ENCODE results near the gene ING2.

ING2 gene

GRCh38 chr4:183467246-183467645 is 37.6 kb upstream of the ING2 start:
- Histone ChIP-seq H2BK15ac (replicated peaks; ENCODE audit: low read depth) (no peak overlapping the region), H3K18ac (ENCODE audit: low read length) (no peak overlapping the region), H2AK5ac (ENCODE audit: low read length) (no peak overlapping the region), H3K79me1 (ENCODE audit: low read length) (no peaks in the 10 kb centered on the region), H2BK5ac (ENCODE audit: low read length) (no peak overlapping the region), H3K4ac (ENCODE audit: low read depth, low read length) (no peak overlapping the region), H4K5ac (ENCODE audit: low read length) (no peak overlapping the region), H3K9ac (ENCODE audit: low read length) (no peak overlapping the region), H4K8ac (ENCODE audit: low read depth, low read length) (no peak overlapping the region), H3K4me3 (ENCODE audit: low read length) (no peak overlapping the region), H3K56ac (ENCODE audit: low read length) (no peak overlapping the region), H3K27ac (ENCODE audit: low read depth, low read length) (no peak overlapping the region), H3K27me3 (ENCODE audit: insufficient read depth, low read length, poor library complexity) (no peaks in the 10 kb centered on the region), H2BK120ac (ENCODE audit: low read depth, low read length) (no peak overlapping the region), H3K79me2 (ENCODE audit: control insufficient read depth, insufficient read depth, low read length) (no peaks in the 10 kb centered on the region), H3K4me2 (ENCODE audit: low read length) (no peak overlapping the region), H3K4me1 (ENCODE audit: control insufficient read depth, low read depth, low read length) (no peaks in the 10 kb centered on the region), H3K36me3 (ENCODE audit: control insufficient read depth, insufficient read depth, low read length) (peaks cover 2% of the 10 kb centered on the region), H3K23ac (ENCODE audit: low read length) (no peak overlapping the region)
- no peak for DNase-seq
- no CpG with 5 or more reads among the region's 3 CpGs for WGBS (ENCODE audit: extremely low coverage, insufficient coverage, low lambda C conversion rate)

GRCh38 chr4:183468210-183469095 is 36.4 kb upstream of the ING2 start:
- H3K79me2 ChIP-seq (ENCODE audit: control insufficient read depth, insufficient read depth, low read length): no peaks in the 10 kb centered on the region
- DNase-seq: no peak
- no peak overlapping the region for H4K5ac ChIP-seq (ENCODE audit: low read length)
- WGBS (ENCODE audit: extremely low coverage, insufficient coverage, low lambda C conversion rate): no CpG with 5 or more reads among the region's 7 CpGs
- no peaks in the 10 kb centered on the region for H3K79me1 ChIP-seq (ENCODE audit: low read length)
- peaks cover 2% of the 10 kb centered on the region for H3K36me3 ChIP-seq (ENCODE audit: control insufficient read depth, insufficient read depth, low read length)
- H3K56ac ChIP-seq (ENCODE audit: low read length): no peak overlapping the region
- no peaks in the 10 kb centered on the region for H3K27me3 ChIP-seq (ENCODE audit: insufficient read depth, low read length, poor library complexity)
- H3K18ac ChIP-seq (ENCODE audit: low read length): no peak overlapping the region
- H2AK5ac ChIP-seq (ENCODE audit: low read length): no peak overlapping the region
- no peak overlapping the region for H3K27ac ChIP-seq (ENCODE audit: low read depth, low read length)
- no peak overlapping the region for H2BK120ac ChIP-seq (ENCODE audit: low read depth, low read length)
- H3K4me2 ChIP-seq (ENCODE audit: low read length): no peak overlapping the region
- no peak overlapping the region for H2BK5ac ChIP-seq (ENCODE audit: low read length)
- no peak overlapping the region for H3K4me3 ChIP-seq (ENCODE audit: low read length)
- no peak overlapping the region for H3K9ac ChIP-seq (ENCODE audit: low read length)
- H4K8ac ChIP-seq (ENCODE audit: low read depth, low read length): no peak overlapping the region
- no peaks in the 10 kb centered on the region for H3K4me1 ChIP-seq (ENCODE audit: control insufficient read depth, low read depth, low read length)
- no peak overlapping the region for H2BK15ac ChIP-seq (replicated peaks; ENCODE audit: low read depth)
- H3K23ac ChIP-seq (ENCODE audit: low read length): no peak overlapping the region
- no peak overlapping the region for H3K4ac ChIP-seq (ENCODE audit: low read depth, low read length)

GRCh38 chr4:183469285-183469684 is 35.6 kb upstream of the ING2 start:
- no peak overlapping the region for H2BK15ac ChIP-seq (replicated peaks; ENCODE audit: low read depth)
- H3K4me2 ChIP-seq (ENCODE audit: low read length): no peak overlapping the region
- H3K36me3 ChIP-seq (ENCODE audit: control insufficient read depth, insufficient read depth, low read length): peaks cover 2% of the 10 kb centered on the region
- DNase-seq: no peak
- H2BK120ac ChIP-seq (ENCODE audit: low read depth, low read length): no peak overlapping the region
- no peaks in the 10 kb centered on the region for H3K79me1 ChIP-seq (ENCODE audit: low read length)
- no peak overlapping the region for H2BK5ac ChIP-seq (ENCODE audit: low read length)
- H3K27me3 ChIP-seq (ENCODE audit: insufficient read depth, low read length, poor library complexity): no peaks in the 10 kb centered on the region
- no peaks in the 10 kb centered on the region for H3K79me2 ChIP-seq (ENCODE audit: control insufficient read depth, insufficient read depth, low read length)
- no peak overlapping the region for H3K4me3 ChIP-seq (ENCODE audit: low read length)
- H3K18ac ChIP-seq (ENCODE audit: low read length): no peak overlapping the region
- WGBS (ENCODE audit: extremely low coverage, insufficient coverage, low lambda C conversion rate): no CpG with 5 or more reads among the region's 1 CpG
- H3K27ac ChIP-seq (ENCODE audit: low read depth, low read length): no peak overlapping the region
- no peak overlapping the region for H4K8ac ChIP-seq (ENCODE audit: low read depth, low read length)
- no peak overlapping the region for H3K9ac ChIP-seq (ENCODE audit: low read length)
- no peak overlapping the region for H2AK5ac ChIP-seq (ENCODE audit: low read length)
- no peak overlapping the region for H3K4ac ChIP-seq (ENCODE audit: low read depth, low read length)
- no peak overlapping the region for H3K23ac ChIP-seq (ENCODE audit: low read length)
- H3K4me1 ChIP-seq (ENCODE audit: control insufficient read depth, low read depth, low read length): no peaks in the 10 kb centered on the region
- H4K5ac ChIP-seq (ENCODE audit: low read length): no peak overlapping the region
- H3K56ac ChIP-seq (ENCODE audit: low read length): no peak overlapping the region

GRCh38 chr4:183469936-183470335 is 34.9 kb upstream of the ING2 start:
- Histone ChIP-seq H3K18ac (ENCODE audit: low read length) (no peak overlapping the region), H3K79me1 (ENCODE audit: low read length) (no peaks in the 10 kb centered on the region), H3K27ac (ENCODE audit: low read depth, low read length) (no peak overlapping the region), H4K8ac (ENCODE audit: low read depth, low read length) (no peak overlapping the region), H3K27me3 (ENCODE audit: insufficient read depth, low read length, poor library complexity) (no peaks in the 10 kb centered on the region), H2AK5ac (ENCODE audit: low read length) (no peak overlapping the region), H3K23ac (ENCODE audit: low read length) (no peak overlapping the region), H3K4me2 (ENCODE audit: low read length) (no peak overlapping the region), H3K79me2 (ENCODE audit: control insufficient read depth, insufficient read depth, low read length) (no peaks in the 10 kb centered on the region), H3K4me3 (ENCODE audit: low read length) (no peak overlapping the region), H3K36me3 (ENCODE audit: control insufficient read depth, insufficient read depth, low read length) (peaks cover 2% of the 10 kb centered on the region), H2BK15ac (replicated peaks; ENCODE audit: low read depth) (no peak overlapping the region), H3K4ac (ENCODE audit: low read depth, low read length) (no peak overlapping the region), H3K56ac (ENCODE audit: low read length) (no peak overlapping the region), H2BK120ac (ENCODE audit: low read depth, low read length) (no peak overlapping the region), H4K5ac (ENCODE audit: low read length) (no peak overlapping the region), H3K9ac (ENCODE audit: low read length) (no peak overlapping the region), H3K4me1 (ENCODE audit: control insufficient read depth, low read depth, low read length) (no peaks in the 10 kb centered on the region), H2BK5ac (ENCODE audit: low read length) (no peak overlapping the region)
- DNase-seq: no peak
- no CpG with 5 or more reads among the region's 2 CpGs for WGBS (ENCODE audit: extremely low coverage, insufficient coverage, low lambda C conversion rate)

GRCh38 chr4:183470821-183471220 is 34.0 kb upstream of the ING2 start:
- H2BK15ac ChIP-seq (replicated peaks; ENCODE audit: low read depth): no peak overlapping the region
- no peak overlapping the region for H2AK5ac ChIP-seq (ENCODE audit: low read length)
- H3K79me2 ChIP-seq (ENCODE audit: control insufficient read depth, insufficient read depth, low read length): no peaks in the 10 kb centered on the region
- no peak overlapping the region for H4K5ac ChIP-seq (ENCODE audit: low read length)
- H2BK120ac ChIP-seq (ENCODE audit: low read depth, low read length): no peak overlapping the region
- H3K36me3 ChIP-seq (ENCODE audit: control insufficient read depth, insufficient read depth, low read length): peaks cover 2% of the 10 kb centered on the region
- H3K9ac ChIP-seq (ENCODE audit: low read length): no peak overlapping the region
- DNase-seq: no peak
- H3K4me3 ChIP-seq (ENCODE audit: low read length): no peak overlapping the region
- no peak overlapping the region for H4K8ac ChIP-seq (ENCODE audit: low read depth, low read length)
- H3K23ac ChIP-seq (ENCODE audit: low read length): no peak overlapping the region
- no peak overlapping the region for H3K27ac ChIP-seq (ENCODE audit: low read depth, low read length)
- H3K18ac ChIP-seq (ENCODE audit: low read length): no peak overlapping the region
- no peak overlapping the region for H3K4ac ChIP-seq (ENCODE audit: low read depth, low read length)
- no peak overlapping the region for H3K4me2 ChIP-seq (ENCODE audit: low read length)
- no peaks in the 10 kb centered on the region for H3K79me1 ChIP-seq (ENCODE audit: low read length)
- no peak overlapping the region for H2BK5ac ChIP-seq (ENCODE audit: low read length)
- H3K27me3 ChIP-seq (ENCODE audit: insufficient read depth, low read length, poor library complexity): no peaks in the 10 kb centered on the region
- H3K56ac ChIP-seq (ENCODE audit: low read length): no peak overlapping the region
- no CpG with 5 or more reads among the region's 4 CpGs for WGBS (ENCODE audit: extremely low coverage, insufficient coverage, low lambda C conversion rate)
- H3K4me1 ChIP-seq (ENCODE audit: control insufficient read depth, low read depth, low read length): no peaks in the 10 kb centered on the region
